SU-DHL-6 (cell line): ENCODE results near the gene PRMT9.

Experiments
- H2AFZ ChIP-seq: fragments of 200-600 bp; sonication (generic); 2 replicates; pipeline ENCODE4 v1.6.1; 2014; ENCODE audit warnings: low read depth, mild to moderate bottlenecking, moderate library complexity, mixed read lengths, antibody characterized with exemption, low read length; ENCODE audit not compliant: severe bottlenecking
- H3F3A ChIP-seq: fragments of 200-600 bp; shearing (Covaris generic); 2 replicates; pipeline ENCODE4 v1.6.0; 2016; ENCODE audit warnings: antibody characterized with exemption, mild to moderate bottlenecking; ENCODE audit not compliant: insufficient read depth
- H3K27ac ChIP-seq: fragments of 200-600 bp; sonication (generic); 2 replicates; pipeline ENCODE4 v1.5.1; 2016; ENCODE audit warnings: low read depth, mild to moderate bottlenecking, low read length, moderate library complexity, mixed read lengths
- H3K27me3 ChIP-seq: fragments of 200-600 bp; sonication (generic), shearing (Covaris generic); 2 replicates; pipeline ENCODE4 v1.6.0; 2014; ENCODE audit warnings: mild to moderate bottlenecking, low read length
- H3K36me3 ChIP-seq: fragments of 200-600 bp; sonication (generic); 2 replicates; pipeline ENCODE4 v1.6.1; 2014; ENCODE audit warnings: mild to moderate bottlenecking, low read length, mixed read lengths
- H3K4me2 ChIP-seq: fragments of 300-600, 200-600 bp; shearing (Covaris generic), sonication (generic); 2 replicates; pipeline ENCODE4 v1.6.0; 2014; ENCODE audit warnings: low read length, low read depth, mild to moderate bottlenecking; ENCODE audit not compliant: poor library complexity, severe bottlenecking
- H3K4me3 ChIP-seq: fragments of 200-600 bp; sonication (generic); 2 replicates; pipeline ENCODE4 v1.5.1; 2014; ENCODE audit warnings: antibody characterized with exemption, low read length, mild to moderate bottlenecking, mixed read lengths; ENCODE audit not compliant: insufficient read depth, poor library complexity, severe bottlenecking
- H3K79me2 ChIP-seq: fragments of 200-600 bp; sonication (generic); 2 replicates; pipeline ENCODE4 v1.6.1; 2014; ENCODE audit warnings: mild to moderate bottlenecking, low read length, moderate library complexity; ENCODE audit not compliant: insufficient read depth
- H3K9ac ChIP-seq: fragments of 200-600 bp; sonication (generic); 2 replicates; pipeline ENCODE4 v1.7.0; 2014; ENCODE audit warnings: mild to moderate bottlenecking, low read length
- H3K9me2 ChIP-seq: fragments of 200-600 bp; sonication (generic); replicated peaks from 2 replicates; pipeline ENCODE4 v1.6.1; 2014; ENCODE audit warnings: low read length; ENCODE audit not compliant: insufficient read depth
- H3K9me3 ChIP-seq: fragments of 200-600 bp; sonication (generic); 2 replicates; pipeline ENCODE4 v1.6.1; 2014; ENCODE audit warnings: low read length, mixed read lengths; ENCODE audit not compliant: insufficient read depth
- H4K20me1 ChIP-seq: fragments of 200-600 bp; sonication (generic); 2 replicates; pipeline ENCODE4 v1.6.1; 2014; ENCODE audit warnings: low read depth, mild to moderate bottlenecking, antibody characterized with exemption, low read length, moderate library complexity, mixed read lengths
- EZH2phosphoT487 ChIP-seq: fragments of 200-600 bp; sonication (generic), shearing (Covaris generic); conservative IDR thresholded peaks from 2 replicates; pipeline ENCODE4 v1.6.1; 2018; ENCODE audit warnings: mild to moderate bottlenecking, antibody characterized with exemption, low read length, moderate library complexity, mixed read lengths
- TF ChIP-seq, protein P1 (sequence below): fragments of 200-600 bp; sonication (generic); IDR thresholded peaks from one replicate; pipeline ENCODE4 v1.5.1; 2017; ENCODE audit warnings: antibody characterized with exemption, mild to moderate bottlenecking, low read length, moderate library complexity; ENCODE audit not compliant: insufficient read depth, poor library complexity, severe bottlenecking

PRMT9 gene

GRCh38 chr4:147658501-147658900, 25.5 kb downstream of the PRMT9 start:
- TF ChIP-seq, protein P1, sequence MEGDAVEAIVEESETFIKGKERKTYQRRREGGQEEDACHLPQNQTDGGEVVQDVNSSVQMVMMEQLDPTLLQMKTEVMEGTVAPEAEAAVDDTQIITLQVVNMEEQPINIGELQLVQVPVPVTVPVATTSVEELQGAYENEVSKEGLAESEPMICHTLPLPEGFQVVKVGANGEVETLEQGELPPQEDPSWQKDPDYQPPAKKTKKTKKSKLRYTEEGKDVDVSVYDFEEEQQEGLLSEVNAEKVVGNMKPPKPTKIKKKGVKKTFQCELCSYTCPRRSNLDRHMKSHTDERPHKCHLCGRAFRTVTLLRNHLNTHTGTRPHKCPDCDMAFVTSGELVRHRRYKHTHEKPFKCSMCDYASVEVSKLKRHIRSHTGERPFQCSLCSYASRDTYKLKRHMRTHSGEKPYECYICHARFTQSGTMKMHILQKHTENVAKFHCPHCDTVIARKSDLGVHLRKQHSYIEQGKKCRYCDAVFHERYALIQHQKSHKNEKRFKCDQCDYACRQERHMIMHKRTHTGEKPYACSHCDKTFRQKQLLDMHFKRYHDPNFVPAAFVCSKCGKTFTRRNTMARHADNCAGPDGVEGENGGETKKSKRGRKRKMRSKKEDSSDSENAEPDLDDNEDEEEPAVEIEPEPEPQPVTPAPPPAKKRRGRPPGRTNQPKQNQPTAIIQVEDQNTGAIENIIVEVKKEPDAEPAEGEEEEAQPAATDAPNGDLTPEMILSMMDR, result no peak
- TF ChIP-seq EZH2phosphoT487, result no peak
- Histone ChIP-seq H3F3A (no peaks in the 10 kb centered on the region), H3K4me2 (no peak overlapping the region), H3K27ac (no peak overlapping the region), H2AFZ (no peak overlapping the region), H3K9me2 (no peaks in the 10 kb centered on the region), H3K9me3 (no peaks in the 10 kb centered on the region), H3K4me3 (no peak overlapping the region), H4K20me1 (no peaks in the 10 kb centered on the region), H3K36me3 (peaks cover 17% of the 10 kb centered on the region), H3K9ac (no peak overlapping the region), H3K79me2 (no peaks in the 10 kb centered on the region), H3K27me3 (no peaks in the 10 kb centered on the region)

DNA sequence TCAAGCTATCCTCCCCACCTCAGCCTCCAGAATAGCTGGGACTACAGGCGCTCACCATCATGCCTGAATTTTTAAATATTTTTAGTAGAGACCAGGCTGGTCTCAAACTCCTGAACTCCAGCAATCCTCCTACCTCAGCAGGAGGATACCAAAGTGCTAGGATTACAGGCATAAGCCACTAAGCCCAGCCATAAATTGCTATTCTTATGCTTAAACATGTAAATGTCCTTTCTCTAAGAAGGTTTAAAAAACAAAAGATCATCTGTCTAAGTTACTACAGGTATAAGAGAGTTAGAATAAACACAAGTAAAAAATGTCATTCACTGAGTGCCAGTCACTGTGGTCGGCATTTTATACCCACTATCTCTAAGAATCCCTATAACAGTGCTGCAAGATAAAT, 28.3 kb downstream of the PRMT9 start:
- TF ChIP-seq, protein P1, result no peak
- no peak for TF ChIP-seq EZH2phosphoT487
- Histone ChIP-seq H2AFZ (no peak overlapping the region), H4K20me1 (no peaks in the 10 kb centered on the region), H3K4me2 (no peak overlapping the region), H3K9me3 (no peaks in the 10 kb centered on the region), H3K36me3 (peaks cover 20% of the 10 kb centered on the region), H3K27me3 (no peaks in the 10 kb centered on the region), H3K27ac (no peak overlapping the region), H3K4me3 (no peak overlapping the region), H3F3A (no peaks in the 10 kb centered on the region), H3K79me2 (peaks cover 14% of the 10 kb centered on the region), H3K9me2 (no peaks in the 10 kb centered on the region), H3K9ac (no peak overlapping the region)

GRCh38 chr4:147651563-147651962, 32.4 kb downstream of the PRMT9 start:
- Histone ChIP-seq H2AFZ (no peak overlapping the region), H3K27ac (no peak overlapping the region), H3K4me3 (no peak overlapping the region), H3K27me3 (no peaks in the 10 kb centered on the region), H3K4me2 (no peak overlapping the region), H4K20me1 (no peaks in the 10 kb centered on the region), H3K79me2 (peaks cover 42% of the 10 kb centered on the region), H3K9me2 (no peaks in the 10 kb centered on the region), H3F3A (no peaks in the 10 kb centered on the region), H3K9me3 (no peaks in the 10 kb centered on the region), H3K9ac (no peak overlapping the region), H3K36me3 (peaks cover 17% of the 10 kb centered on the region; the same call in 1 of the 2 replicates)
- TF ChIP-seq, protein P1, result no peak
- no peak for TF ChIP-seq EZH2phosphoT487
